GM12865 (cell line): ENCODE results near the gene GALNT17.

ENCODE experiments used
- DNase-seq: peaks from one replicate; pipeline ENCODE4 v3.0.0; 2010; ENCODE audit warnings: low read depth
- H3K4me3 ChIP-seq: 2 replicates; pipeline ENCODE4 v1.5.1; 2011; ENCODE audit warnings: mild to moderate bottlenecking, low read depth, low read length, control low read depth
- CTCF ChIP-seq: IDR thresholded peaks from 2 replicates; pipeline ENCODE4 v1.5.1; 2011; ENCODE audit warnings: low read length, control low read depth, low read depth, inconsistent platforms; ENCODE audit not compliant: insufficient read depth; ENCODE audit errors: missing control alignments

The GALNT17 gene

GRCh38 chr7:71323726-71324125 lies 191.8 kb downstream of the GALNT17 start:
- H3K4me3 ChIP-seq: no peak overlapping the region
- no peak for TF ChIP-seq CTCF
- DNase-seq: no peak

GRCh38 chr7:71325151-71325550 lies 193.2 kb downstream of the GALNT17 start:
- no peak for TF ChIP-seq CTCF
- no peak for DNase-seq
- no peak overlapping the region for H3K4me3 ChIP-seq

GRCh38 chr7:71326595-71326994 lies 194.7 kb downstream of the GALNT17 start:
- no peak for TF ChIP-seq CTCF
- no peak for DNase-seq
- H3K4me3 ChIP-seq: no peak overlapping the region

- DNase-seq: no peak
- no peak for TF ChIP-seq CTCF
- no peak overlapping the region for H3K4me3 ChIP-seq
Measured at GRCh38 chr7:71327946-71328345, 196.0 kb downstream of the GALNT17 start.

GRCh38 chr7:71329030-71329660 lies 197.2 kb downstream of the GALNT17 start:
- TF ChIP-seq CTCF: no peak
- H3K4me3 ChIP-seq: no peak overlapping the region
- no peak for DNase-seq

- DNase-seq: no peak
- H3K4me3 ChIP-seq: no peak overlapping the region
- no peak for TF ChIP-seq CTCF
Measured at GRCh38 chr7:71332207-71332606, 200.3 kb downstream of the GALNT17 start.

GRCh38 chr7:71334541-71334940 lies 202.6 kb downstream of the GALNT17 start:
- DNase-seq: no peak
- TF ChIP-seq CTCF: no peak
- no peak overlapping the region for H3K4me3 ChIP-seq
